Activated CD8-positive, alpha-beta T cell treated with anti-CD3 and anti-CD28 coated beads, Interleukin-2, amount 10 ng/mL, durations not matched to agents 7 days and 5 days (primary cell): ENCODE data around the gene AZU1. TPM values are rescaled to one million over a fixed set of nuclear protein-coding genes. Genes with fewer than 3 reads are reported as not detected.
"Not testable (repeated sequence)": the region's sequence is repeated elsewhere in the genome, so short reads cannot be mapped to it uniquely, and the experiment has no call there.

Experiments
- ATAC-seq: fragments of 150-1000 bp; cut with Tn5 transposase; one replicate; pipeline ENCODE4 v1.10.0; 2021; ENCODE audit warnings: moderate library complexity
- CTCF ChIA-PET: fragments of 350-600 bp; sonication (Branson Sonifier 250); formaldehyde crosslinking; loops from one replicate; lab custom pipeline; 2021; ENCODE audit warnings: antibody characterized with exemption; lab: Charles Lee
- POLR2A ChIA-PET: fragments of 350-600 bp; sonication (Branson Sonifier 250); formaldehyde crosslinking; loops from one replicate; lab custom pipeline; 2021; ENCODE audit warnings: antibody characterized with exemption; lab: Charles Lee
- DNase-seq: peaks from one replicate; pipeline ENCODE4 v3.0.0-alpha.2; 2020
- H3K27ac Mint-ChIP-seq: one replicate; pipeline ENCODE4 v1.8.0; 2021; ENCODE audit warnings: mild to moderate bottlenecking, mixed read lengths
- H3K27me3 Mint-ChIP-seq: one replicate; pipeline ENCODE4 v1.8.0; 2021; ENCODE audit warnings: low read depth, mixed read lengths
- H3K36me3 Mint-ChIP-seq: one replicate; pipeline ENCODE4 v1.8.0; 2021; ENCODE audit warnings: low read depth, mixed read lengths
- H3K4me1 Mint-ChIP-seq: one replicate; pipeline ENCODE4 v1.8.0; 2021; ENCODE audit warnings: low read depth, mixed read lengths
- H3K4me3 Mint-ChIP-seq: one replicate; pipeline ENCODE4 v1.8.0; 2021; ENCODE audit warnings: mild to moderate bottlenecking, mixed read lengths
- H3K9me3 Mint-ChIP-seq: one replicate; pipeline ENCODE4 v1.8.0; 2022; ENCODE audit warnings: mixed read lengths; ENCODE audit not compliant: insufficient read depth
- total RNA-seq, 2 experiments: library from RNA; stranded (reverse); gene quantifications; one replicate each; pipeline ENCODE4 v1.2.3, GENCODE V29; 2021

Gene AZU1
- total RNA-seq, 2 experiments from 2014 or later = not detected

GRCh38 chr19:844546-844971 is 16.9 kb downstream of the AZU1 start:
- CTCF ChIA-PET = no interaction called here
- no peak overlapping the region for H3K4me3 Mint-ChIP-seq

GRCh38 chr19:845707-846521 is 18.3 kb downstream of the AZU1 start:
- DNase-seq (no peak), ATAC-seq (no peak)
- Mint-ChIP-seq H3K4me3 (no peak overlapping the region), H3K4me1 (peaks cover 4% of the 10 kb centered on the region), H3K36me3 (no peaks in the 10 kb centered on the region), H3K9me3 (no peaks in the 10 kb centered on the region), H3K27me3 (peaks cover 18% of the 10 kb centered on the region), H3K27ac (no peak overlapping the region)
- CTCF ChIA-PET = interaction anchor here (1.0 kb wide), 1 partner anchor 77 kb away, joined by 3 read pairs; no protein-coding TSS in a partner anchor
- POLR2A ChIA-PET = no interaction called here

More at GRCh38 chr19:844546-844971, 16.9 kb downstream of the AZU1 start:
- peak; percentile 28 for ATAC-seq
- peak; percentile 41 for DNase-seq
- POLR2A ChIA-PET = no interaction called here
- H3K36me3 Mint-ChIP-seq = no peaks in the 10 kb centered on the region
- peaks cover 18% of the 10 kb centered on the region for H3K27me3 Mint-ChIP-seq
- H3K4me1 Mint-ChIP-seq = peaks cover 4% of the 10 kb centered on the region
- no peak overlapping the region for H3K27ac Mint-ChIP-seq
- H3K9me3 Mint-ChIP-seq = no peaks in the 10 kb centered on the region

- no peaks in the 10 kb centered on the region for H3K36me3 Mint-ChIP-seq
- ATAC-seq (no peak), DNase-seq (no peak)
- peaks cover 4% of the 10 kb centered on the region for H3K4me1 Mint-ChIP-seq
- POLR2A ChIA-PET = no interaction called here
- H3K27ac Mint-ChIP-seq = no peak overlapping the region
- peaks cover 14% of the 10 kb centered on the region for H3K27me3 Mint-ChIP-seq
- H3K9me3 Mint-ChIP-seq = no peaks in the 10 kb centered on the region
- H3K4me3 Mint-ChIP-seq = no peak overlapping the region
- CTCF ChIA-PET = no interaction called here
Observed at GRCh38 chr19:848386-848921, 20.8 kb downstream of the AZU1 start.

- CTCF ChIA-PET, H3K4me3 Mint-ChIP-seq, H3K36me3 Mint-ChIP-seq, H3K9me3 Mint-ChIP-seq, ATAC-seq, H3K4me1 Mint-ChIP-seq, H3K27ac Mint-ChIP-seq, DNase-seq: not testable (repeated sequence)
- H3K27me3 Mint-ChIP-seq = peaks cover 12% of the 10 kb centered on the region
- POLR2A ChIA-PET = interaction anchor here (1.0 kb wide), 1 partner anchor 10 kb away, joined by 3 read pairs; no protein-coding TSS in a partner anchor
Observed at GRCh38 chr19:849195-849594, 21.6 kb downstream of the AZU1 start.

- Mint-ChIP-seq H3K4me3 (no peak overlapping the region), H3K9me3 (no peaks in the 10 kb centered on the region), H3K27me3 (peaks cover 5% of the 10 kb centered on the region), H3K4me1 (no peaks in the 10 kb centered on the region), H3K27ac (no peak overlapping the region), H3K36me3 (no peaks in the 10 kb centered on the region)
- DNase-seq = no peak
- ATAC-seq = peak; percentile 21
- ChIA-PET CTCF (interaction anchor here (0.9 to 1.1 kb wide), 2 partner anchors 13 to 920 kb away, joined by 3 to 4 read pairs; no protein-coding TSS in a partner anchor), POLR2A (no interaction called here)
Observed at GRCh38 chr19:850221-850978, 22.8 kb downstream of the AZU1 start.

- H3K4me3 Mint-ChIP-seq = no peak overlapping the region
- ChIA-PET CTCF (interaction anchor here (1.1 kb wide), 1 partner anchor 12 kb away, joined by 4 read pairs; no protein-coding TSS in a partner anchor), POLR2A (no interaction called here)
- H3K36me3 Mint-ChIP-seq = no peaks in the 10 kb centered on the region
- H3K27ac Mint-ChIP-seq = no peak overlapping the region
- ATAC-seq (no peak), DNase-seq (no peak)
- no peaks in the 10 kb centered on the region for H3K4me1 Mint-ChIP-seq
- peaks cover 2% of the 10 kb centered on the region for H3K27me3 Mint-ChIP-seq
- no peaks in the 10 kb centered on the region for H3K9me3 Mint-ChIP-seq
Observed at GRCh38 chr19:850979-851335, 23.3 kb downstream of the AZU1 start.

GRCh38 chr19:852136-853013 is 24.7 kb downstream of the AZU1 start, which contains the start of gene ELANE:
Gene ELANE, plus strand, starts transcription at chr19:852303. Its CDS starts 26 bp downstream, at chr19:852329.
- CTCF ChIA-PET = no interaction called here
- H3K9me3 Mint-ChIP-seq = no peaks in the 10 kb centered on the region
- ATAC-seq (no peak), DNase-seq (no peak)
- no peak within 1 kb of the TSS for H3K4me3 Mint-ChIP-seq
- POLR2A ChIA-PET = no interaction called here
- H3K4me1 Mint-ChIP-seq = no peaks in the 10 kb centered on the region
- no peak within 1 kb of the TSS for H3K27ac Mint-ChIP-seq
- no peaks in the 10 kb centered on the region for H3K36me3 Mint-ChIP-seq
- no peaks in the 10 kb centered on the region for H3K27me3 Mint-ChIP-seq

GRCh38 chr19:853014-853585 is 25.5 kb downstream of the AZU1 start:
- CTCF ChIA-PET = no interaction called here
- DNase-seq (no peak), ATAC-seq (no peak)
- H3K4me1 Mint-ChIP-seq = no peaks in the 10 kb centered on the region
- H3K4me3 Mint-ChIP-seq = no peak overlapping the region
- no peaks in the 10 kb centered on the region for H3K9me3 Mint-ChIP-seq
- H3K27ac Mint-ChIP-seq = no peak overlapping the region
- POLR2A ChIA-PET = no interaction called here
- H3K27me3 Mint-ChIP-seq = no peaks in the 10 kb centered on the region
- no peaks in the 10 kb centered on the region for H3K36me3 Mint-ChIP-seq

GRCh38 chr19:853614-854220 is 26.1 kb downstream of the AZU1 start:
- H3K4me3 Mint-ChIP-seq, H3K9me3 Mint-ChIP-seq, CTCF ChIA-PET, H3K27ac Mint-ChIP-seq, POLR2A ChIA-PET, H3K27me3 Mint-ChIP-seq, ATAC-seq, H3K4me1 Mint-ChIP-seq, DNase-seq, H3K36me3 Mint-ChIP-seq: not testable (repeated sequence)

GRCh38 chr19:854549-854948 is 26.9 kb downstream of the AZU1 start:
- DNase-seq (no peak), ATAC-seq (no peak)
- POLR2A ChIA-PET = no interaction called here
- H3K27ac Mint-ChIP-seq = no peak overlapping the region
- no peak overlapping the region for H3K4me3 Mint-ChIP-seq
- no peaks in the 10 kb centered on the region for H3K36me3 Mint-ChIP-seq
- H3K4me1 Mint-ChIP-seq = no peaks in the 10 kb centered on the region
- no peaks in the 10 kb centered on the region for H3K9me3 Mint-ChIP-seq
- peaks cover 5% of the 10 kb centered on the region for H3K27me3 Mint-ChIP-seq
- CTCF ChIA-PET = no interaction called here
